Hippocampal formation (tissue), 2 donors: ENCODE data around the gene PDXK.

Experiments used
- DNase-seq, 2 donors: peaks; one replicate each; lab custom pipeline; 2025; lab: John Stamatoyannopoulos, UW

The PDXK gene

GRCh38 chr21:43723648-43724047 lies 4.7 kb downstream of the PDXK start:
- DNase-seq, result no peak

GRCh38 chr21:43726686-43727518 lies 8.0 kb downstream of the PDXK start:
- no peak for DNase-seq

GRCh38 chr21:43727519-43728153 lies 8.7 kb downstream of the PDXK start:
- DNase-seq, result no peak

GRCh38 chr21:43728154-43728466 lies 9.2 kb downstream of the PDXK start:
- peak in 1 of 2 donors; percentile 58 for DNase-seq

GRCh38 chr21:43728467-43729390 lies 9.8 kb downstream of the PDXK start:
- DNase-seq, result peak; percentile 78 to 79

- DNase-seq, result no peak
These were observed 12.5 kb downstream of the PDXK start for GRCh38 chr21:43731476-43731875.

- DNase-seq, result peak; percentile 31
These were observed 13.2 kb downstream of the PDXK start for GRCh38 chr21:43731891-43732711.

GRCh38 chr21:43733060-43733459 lies 14.1 kb downstream of the PDXK start:
- no peak for DNase-seq

GRCh38 chr21:43733529-43734071 lies 14.7 kb downstream of the PDXK start:
- peak in 1 of 2 donors; percentile 23 for DNase-seq

- DNase-seq, result no peak
These were observed 15.4 kb downstream of the PDXK start for GRCh38 chr21:43734131-43734927.

- no peak for DNase-seq
These were observed 15.9 kb downstream of the PDXK start for GRCh38 chr21:43734928-43735229.

GRCh38 chr21:43735236-43736091 lies 16.5 kb downstream of the PDXK start:
- no peak for DNase-seq

- DNase-seq, result no peak
These were observed 17.4 kb downstream of the PDXK start for GRCh38 chr21:43736224-43736883.

- no peak for DNase-seq
These were observed 18.4 kb downstream of the PDXK start for GRCh38 chr21:43737158-43737950.

GRCh38 chr21:43739621-43740435 lies 20.9 kb downstream of the PDXK start:
- no peak for DNase-seq

- peak; percentile 47 to 52 for DNase-seq
These were observed 21.7 kb downstream of the PDXK start for GRCh38 chr21:43740497-43741156.
